HG02763 (cell line): Measurements from ENCODE around the gene KDM2A.

Experiments
- ATAC-seq: cut with Tn5 transposase; IDR thresholded peaks from one replicate; pipeline ENCODE4 v1.9.1; 2021; ENCODE audit warnings: mild to moderate bottlenecking, moderate library complexity; ENCODE audit not compliant: unreplicated experiment

The KDM2A gene

GRCh38 chr11:67118801-67119584, at the start of gene KDM2A:
TSS of gene KDM2A (plus strand) at chr11:67119263. CDS start at chr11:67121317, 2,054 bp downstream.
- ATAC-seq, result peak; percentile 76

- ATAC-seq, result no peak
These were observed 47.4 kb upstream of the KDM2A start for GRCh38 chr11:67071420-67072284.

- no peak for ATAC-seq
These were observed 46.8 kb upstream of the KDM2A start for GRCh38 chr11:67072295-67072694.

GRCh38 chr11:67073908-67074307, 45.2 kb upstream of the KDM2A start:
- no peak for ATAC-seq

- no peak for ATAC-seq
These were observed 42.9 kb upstream of the KDM2A start for GRCh38 chr11:67076202-67076601.

GRCh38 chr11:67079065-67079705, 39.9 kb upstream of the KDM2A start:
- no peak for ATAC-seq

GRCh38 chr11:67082071-67082791, 36.8 kb upstream of the KDM2A start:
- ATAC-seq, result no peak

GRCh38 chr11:67083786-67084366, 35.2 kb upstream of the KDM2A start:
- ATAC-seq, result no peak

- no peak for ATAC-seq
These were observed 33.4 kb upstream of the KDM2A start for GRCh38 chr11:67085617-67086016.

- no peak for ATAC-seq
These were observed 28.3 kb upstream of the KDM2A start for GRCh38 chr11:67090717-67091116.

GRCh38 chr11:67095214-67095507, 23.9 kb upstream of the KDM2A start:
- ATAC-seq, result no peak

- no peak for ATAC-seq
These were observed 20.1 kb upstream of the KDM2A start for GRCh38 chr11:67098799-67099429.

- ATAC-seq, result no peak
These were observed 19.2 kb upstream of the KDM2A start for GRCh38 chr11:67099831-67100324.

GRCh38 chr11:67102664-67103063, 16.4 kb upstream of the KDM2A start:
- ATAC-seq, result no peak

GRCh38 chr11:67105964-67106363, 13.1 kb upstream of the KDM2A start:
- ATAC-seq, result no peak

- ATAC-seq, result no peak
These were observed 7.8 kb upstream of the KDM2A start for GRCh38 chr11:67111261-67111660.

GRCh38 chr11:67113231-67113721, 5.8 kb upstream of the KDM2A start:
- peak; percentile 51 for ATAC-seq

- ATAC-seq, result no peak
These were observed 4.7 kb upstream of the KDM2A start for GRCh38 chr11:67114275-67114896.

GRCh38 chr11:67116758-67117105, 2.3 kb upstream of the KDM2A start:
- no peak for ATAC-seq
